Stimulated activated CD8-positive, alpha-beta memory T cell treated with anti-CD3 and anti-CD28 coated beads, Interleukin-7, amount 100 ng/mL, for 24 hours (primary cell): Measurements from ENCODE around the gene AZGP1.
"Not testable (repeated sequence)": the region's sequence is repeated elsewhere in the genome, so short reads cannot be mapped to it uniquely, and the experiment has no call there.

Experiments used
- DNase-seq: peaks from one replicate; pipeline ENCODE4 v3.0.0-alpha.2; 2020; ENCODE audit warnings: low read depth

Gene AZGP1

DNA sequence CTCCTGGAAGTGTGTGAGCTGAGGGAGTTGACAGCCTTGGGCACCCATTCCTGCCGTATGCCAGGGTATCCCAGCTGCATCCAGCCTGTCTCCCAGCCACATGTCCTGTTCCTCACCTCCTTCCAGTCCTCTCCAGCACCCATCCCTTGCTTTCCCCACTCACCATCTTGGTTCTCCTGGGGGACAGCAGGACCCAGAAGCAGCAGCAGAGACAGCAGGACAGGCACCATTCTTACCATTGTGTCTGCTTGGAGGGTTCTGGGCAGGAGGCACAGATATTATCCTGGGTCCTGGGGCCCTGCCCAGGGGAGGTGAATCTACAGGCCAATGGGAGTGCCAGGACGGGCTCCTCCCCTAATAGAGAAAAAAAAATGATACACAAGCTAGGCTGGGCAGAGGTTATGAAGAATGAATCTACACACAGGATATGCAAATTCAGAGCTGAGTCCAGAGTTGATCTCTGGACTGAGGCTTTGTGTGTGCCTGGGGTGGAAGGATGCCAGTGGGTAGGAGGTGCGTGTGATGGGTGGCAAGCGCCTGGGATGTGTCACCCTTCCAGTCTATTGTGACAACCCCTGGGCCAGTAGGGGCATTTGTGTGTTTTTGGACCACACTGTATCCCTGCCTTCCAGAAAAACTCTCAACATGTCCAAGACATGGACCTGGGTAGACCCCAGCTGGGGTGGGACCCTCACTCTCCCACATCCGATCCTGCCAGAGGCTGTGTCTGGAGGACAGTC is at the start of gene AZGP1:
Gene AZGP1, minus strand, starts transcription at position 250 of the 740 bp plus-strand sequence. Its CDS starts 11 bp downstream, at position 239.
- no peak for DNase-seq

DNA sequence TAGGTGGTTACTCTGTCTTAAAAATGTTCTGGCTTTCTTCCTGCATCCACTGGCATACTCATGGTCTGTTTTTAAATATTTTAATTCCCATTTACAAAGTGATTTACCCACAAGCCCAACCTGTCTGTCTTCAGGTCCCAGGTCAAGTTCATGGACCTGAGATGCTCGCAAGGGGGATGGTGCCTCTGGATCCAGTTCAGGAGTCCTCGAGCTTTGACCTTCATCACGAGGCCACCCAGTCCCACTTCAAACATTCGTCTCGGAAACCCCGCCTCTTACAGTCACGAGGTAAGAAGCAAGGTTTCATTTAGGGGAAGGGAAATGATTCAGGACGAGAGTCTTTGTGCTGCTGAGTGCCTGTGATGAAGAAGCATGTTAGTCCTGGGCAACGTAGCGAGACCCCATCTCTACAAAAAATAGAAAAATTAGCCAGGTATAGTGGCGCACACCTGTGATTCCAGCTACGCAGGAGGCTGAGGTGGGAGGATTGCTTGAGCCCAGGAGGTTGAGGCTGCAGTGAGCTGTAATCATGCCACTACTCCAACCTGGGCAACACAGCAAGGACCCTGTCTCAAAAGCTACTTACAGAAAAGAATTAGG is 48.3 kb upstream of the AZGP1 start:
- no peak for DNase-seq

DNA sequence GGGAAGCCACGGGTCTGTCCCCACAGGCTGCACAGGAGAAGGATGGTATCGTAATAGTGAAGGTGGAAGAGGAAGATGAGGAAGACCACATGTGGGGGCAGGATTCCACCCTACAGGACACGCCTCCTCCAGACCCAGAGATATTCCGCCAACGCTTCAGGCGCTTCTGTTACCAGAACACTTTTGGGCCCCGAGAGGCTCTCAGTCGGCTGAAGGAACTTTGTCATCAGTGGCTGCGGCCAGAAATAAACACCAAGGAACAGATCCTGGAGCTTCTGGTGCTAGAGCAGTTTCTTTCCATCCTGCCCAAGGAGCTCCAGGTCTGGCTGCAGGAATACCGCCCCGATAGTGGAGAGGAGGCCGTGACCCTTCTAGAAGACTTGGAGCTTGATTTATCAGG is 47.7 kb upstream of the AZGP1 start:
- no peak for DNase-seq

DNA sequence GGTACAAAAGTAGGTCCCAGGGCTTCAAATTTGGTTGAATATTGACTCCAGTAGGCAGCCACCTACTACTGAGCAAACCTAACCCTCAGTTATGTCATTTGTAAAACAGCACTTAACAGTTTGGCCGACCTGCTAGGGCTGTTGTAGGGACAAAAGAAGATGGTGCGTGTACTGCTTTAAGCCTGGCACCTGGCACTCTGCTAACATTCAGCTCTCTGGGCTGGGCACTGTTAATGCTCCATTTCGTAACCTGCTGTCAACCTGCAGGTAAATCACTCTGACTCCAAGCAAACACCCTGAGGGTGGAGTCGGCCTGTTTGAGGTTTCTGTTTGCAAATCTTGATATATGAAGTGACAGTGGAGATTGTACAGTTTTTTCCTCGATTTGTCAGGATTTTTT is 46.8 kb upstream of the AZGP1 start:
- DNase-seq: no peak

DNA sequence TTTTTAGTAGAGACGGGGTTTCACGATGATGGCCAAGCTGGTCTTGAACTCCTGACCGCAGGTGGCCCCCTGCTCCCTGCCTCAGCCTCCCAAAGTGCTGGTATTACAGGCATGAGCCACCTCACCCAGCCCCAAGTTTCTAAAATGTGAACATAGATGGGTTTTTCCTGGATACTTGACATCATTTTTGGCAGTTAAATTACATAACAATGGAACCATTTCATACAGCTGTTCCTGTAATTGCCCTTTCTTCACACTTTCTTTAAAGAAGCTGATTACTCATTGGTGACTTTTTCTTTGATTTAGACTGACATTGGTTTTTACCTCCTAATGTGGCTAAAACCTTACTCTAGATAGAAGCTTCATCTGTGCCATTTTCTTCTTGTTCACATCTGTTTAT is 45.5 kb upstream of the AZGP1 start:
- DNase-seq: no peak

DNA sequence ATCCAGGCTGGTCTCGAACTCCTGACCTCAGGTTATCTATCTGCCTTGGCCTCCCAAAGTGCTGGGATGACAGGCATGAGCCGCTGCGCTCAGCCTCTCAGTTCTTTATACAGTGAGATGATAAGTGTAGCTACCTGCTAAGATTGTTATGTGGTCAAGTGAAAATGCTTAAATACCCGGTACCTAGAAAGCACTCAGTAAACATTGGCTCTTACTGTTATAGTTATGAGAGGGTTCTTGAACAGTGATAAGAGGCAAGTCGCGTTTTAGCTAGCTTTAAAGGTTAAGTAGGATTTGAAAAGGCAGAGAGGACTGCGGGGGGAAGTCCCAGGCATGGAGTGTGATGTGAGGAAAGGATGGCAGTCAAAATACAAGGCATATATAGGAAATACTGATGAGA is 44.1 kb upstream of the AZGP1 start:
- no peak for DNase-seq

DNA sequence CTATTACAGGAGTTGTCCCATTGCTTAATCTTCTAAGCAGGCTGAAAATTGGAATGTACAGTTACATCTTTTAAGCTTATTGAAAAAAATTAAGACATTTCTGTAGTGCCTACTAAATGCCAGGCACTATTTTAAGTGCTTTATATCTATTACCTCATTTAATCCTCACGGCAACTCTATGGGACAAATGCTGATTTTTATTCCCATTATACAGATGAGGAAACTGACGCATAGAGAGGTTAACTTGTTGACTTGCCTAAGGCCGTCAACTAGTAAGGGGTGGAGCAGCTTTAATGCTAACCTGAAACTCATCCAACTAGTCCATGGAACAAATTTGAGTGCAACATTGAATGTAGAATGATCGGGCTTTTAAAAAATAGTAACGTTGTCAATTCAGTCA is 42.0 kb upstream of the AZGP1 start:
- no peak for DNase-seq

DNA sequence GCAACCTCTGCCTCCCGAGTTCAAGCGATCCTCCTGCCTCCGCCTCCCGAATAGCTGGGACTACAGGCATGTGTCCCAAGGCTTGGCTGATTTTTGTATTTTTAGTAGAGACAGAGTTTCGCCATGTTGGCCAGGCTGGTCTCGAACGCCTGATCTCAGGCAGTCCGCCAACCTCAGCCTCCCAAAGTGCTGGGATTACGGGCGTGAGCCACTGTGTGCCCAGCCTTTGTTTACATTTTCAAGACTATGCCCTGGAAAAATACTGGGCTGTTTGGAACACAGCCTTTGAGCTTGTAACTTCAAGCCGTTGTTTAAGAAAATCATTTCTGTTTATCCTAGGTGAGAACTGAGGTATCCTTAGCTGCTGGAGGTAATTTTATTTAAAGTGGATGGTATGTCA is 41.5 kb upstream of the AZGP1 start:
- no peak for DNase-seq

DNA sequence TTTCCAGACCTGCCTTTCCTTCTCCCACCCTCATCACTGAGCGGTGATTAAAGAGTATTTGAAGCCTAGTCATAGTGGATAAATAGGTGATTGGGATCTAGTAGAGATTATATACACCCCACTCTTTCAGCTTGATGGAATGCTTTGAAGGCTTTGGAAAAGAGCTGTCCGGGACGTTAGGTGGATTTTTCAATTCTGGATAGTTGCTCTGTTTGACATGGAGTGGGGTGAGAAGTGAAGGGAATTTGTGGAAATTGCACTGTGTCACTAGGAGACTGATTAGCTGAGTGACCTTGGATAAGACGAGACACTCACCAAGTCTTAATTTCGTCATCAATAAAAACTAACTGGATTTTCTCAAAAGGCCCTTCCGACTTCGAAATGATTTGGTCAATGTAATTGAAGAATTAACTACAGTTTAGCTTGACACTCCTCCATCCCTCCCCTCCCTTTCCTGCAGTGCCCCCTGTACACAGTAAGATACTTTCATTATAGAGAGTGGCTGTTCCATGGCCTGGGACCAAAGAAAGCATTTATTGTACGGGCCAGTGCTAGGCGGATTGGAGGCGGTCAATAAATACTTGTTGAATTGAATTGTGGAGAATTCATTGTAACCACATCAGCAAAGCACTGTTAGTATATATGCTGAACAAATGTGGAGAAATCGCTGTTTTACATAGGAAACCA is 40.5 kb upstream of the AZGP1 start:
- no peak for DNase-seq

DNA sequence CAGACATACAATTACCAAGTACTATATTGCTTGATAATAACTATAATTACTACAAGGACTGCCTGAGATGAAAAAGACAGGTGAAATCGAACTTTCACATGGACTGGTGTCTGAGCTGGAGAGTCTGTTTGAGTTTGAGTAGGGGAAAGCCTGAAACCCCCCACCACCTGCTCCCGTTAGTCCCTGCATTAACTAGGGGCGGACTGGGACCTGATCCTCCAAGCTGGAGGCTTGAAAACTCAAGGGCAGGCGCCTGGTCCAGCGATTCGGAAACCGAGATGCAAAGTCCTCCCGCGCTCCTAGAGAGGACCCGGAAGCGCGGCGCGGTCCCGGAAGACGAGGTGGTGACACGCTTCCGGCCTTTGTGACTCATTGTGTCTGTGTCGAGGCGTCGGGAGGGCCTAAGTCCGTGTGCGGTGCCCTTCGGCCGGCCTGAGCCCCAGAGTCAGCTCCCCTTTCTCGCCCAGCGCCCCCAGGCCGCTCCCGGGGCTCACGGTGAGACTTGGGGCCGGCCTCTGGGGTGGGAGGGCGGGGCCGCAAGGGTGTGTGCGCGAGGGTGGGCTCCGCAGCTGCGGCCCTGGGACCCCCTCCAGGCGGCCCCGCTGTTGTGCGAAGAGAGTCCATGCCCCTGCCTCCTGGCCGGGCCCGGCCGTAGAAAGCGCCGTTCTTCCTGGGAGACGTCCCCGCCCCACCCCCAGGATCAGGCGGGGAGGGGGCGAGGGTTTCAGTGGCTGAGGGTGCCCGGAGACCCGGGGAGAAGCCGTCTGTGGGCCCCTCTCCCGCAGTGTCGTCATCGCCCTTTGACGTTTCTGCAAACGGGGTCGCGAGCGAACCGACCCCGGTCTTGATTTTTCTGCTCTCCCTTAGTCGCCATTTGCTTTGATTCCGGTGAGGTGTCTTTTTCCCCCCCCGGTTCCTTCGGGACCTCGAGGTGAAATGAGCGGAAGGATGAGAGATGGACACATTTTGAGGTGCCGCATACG is 39.7 kb upstream of the AZGP1 start, which contains the start of gene ZKSCAN1:
Gene ZKSCAN1, plus strand, starts transcription at position 365 of the 983 bp plus-strand sequence. CDS start 7,911 bp downstream, outside the sequence.
- DNase-seq: peak; percentile 57

DNA sequence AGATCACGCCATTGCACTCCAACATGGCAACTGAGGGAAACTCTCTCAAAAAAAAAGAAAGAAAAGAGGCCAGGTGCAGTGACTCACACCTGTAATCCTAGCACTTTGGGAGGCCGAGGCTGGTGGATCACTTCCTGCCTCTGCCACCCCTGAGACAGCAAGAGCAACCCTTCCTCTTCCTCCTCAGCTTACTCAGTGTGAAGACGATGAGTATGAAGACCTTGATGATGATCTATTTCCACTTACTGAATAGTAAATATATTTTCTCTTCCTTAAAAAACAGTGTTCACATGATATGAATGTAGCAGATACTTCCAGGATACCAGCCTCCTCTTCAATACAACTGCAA is 37.5 kb upstream of the AZGP1 start:
- DNase-seq: no peak

DNA sequence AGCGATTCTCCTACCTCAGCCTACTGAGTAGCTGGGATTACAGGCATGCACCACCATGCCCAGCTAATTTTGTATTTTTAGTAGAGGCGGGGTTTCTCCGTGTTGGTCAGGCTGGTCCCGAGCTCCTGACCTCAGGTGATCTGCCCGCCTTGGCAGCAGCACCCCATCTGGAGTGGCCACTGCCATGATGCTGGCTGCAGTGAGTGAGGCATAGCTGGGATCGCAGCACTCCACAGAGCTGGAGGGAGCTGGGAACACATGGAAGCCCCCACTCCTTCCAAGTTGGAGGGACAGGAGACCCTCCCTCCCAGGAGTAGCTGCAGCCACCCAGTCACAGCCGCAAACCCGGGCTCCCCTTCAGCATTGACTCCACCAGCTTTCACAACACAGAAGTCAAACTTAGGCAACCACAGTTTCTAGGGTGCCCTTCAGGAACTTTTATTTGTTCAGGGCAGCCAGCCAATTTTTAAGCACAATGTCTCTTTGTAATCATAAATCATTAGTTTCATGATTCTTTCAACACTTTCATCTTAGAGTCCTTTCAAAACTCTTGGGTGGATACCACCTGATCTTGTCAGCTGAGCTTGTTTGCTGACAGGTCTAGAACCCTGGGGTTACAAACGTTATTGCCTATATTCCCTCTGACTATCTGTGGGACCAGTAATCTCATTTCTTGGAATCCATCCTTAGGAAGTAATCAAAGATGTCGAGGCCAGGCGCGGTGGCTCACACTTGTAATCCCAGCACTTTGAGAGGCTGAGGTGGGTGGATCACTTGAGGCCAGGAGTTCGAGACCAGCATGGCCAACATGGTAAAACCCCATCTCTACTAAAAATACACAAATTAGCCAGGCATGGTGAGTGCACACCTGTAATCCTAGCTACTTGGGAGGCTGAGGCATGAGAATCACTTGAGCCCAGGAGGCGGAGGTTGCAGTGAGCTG is 36.8 kb upstream of the AZGP1 start:
- DNase-seq: not testable (repeated sequence)

DNA sequence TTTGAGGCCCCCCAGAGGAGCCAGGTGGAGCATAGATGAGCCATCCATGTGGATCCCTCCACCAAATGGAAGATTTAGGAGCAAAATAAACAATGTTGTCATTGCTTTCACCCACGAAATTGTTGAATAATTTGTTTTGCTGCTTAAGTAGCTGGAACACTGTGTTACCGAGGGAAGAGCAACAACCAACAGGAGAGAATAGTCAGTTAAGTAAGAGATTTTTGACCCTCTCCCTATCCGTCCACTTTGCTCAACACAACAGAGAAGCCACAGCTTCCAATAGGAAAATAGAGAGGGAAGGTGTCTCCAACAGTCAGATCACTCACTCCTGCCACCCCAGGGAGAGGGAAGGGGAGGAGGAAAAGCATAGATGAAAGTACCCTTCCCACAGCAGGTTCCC is 35.7 kb upstream of the AZGP1 start:
- DNase-seq: no peak

DNA sequence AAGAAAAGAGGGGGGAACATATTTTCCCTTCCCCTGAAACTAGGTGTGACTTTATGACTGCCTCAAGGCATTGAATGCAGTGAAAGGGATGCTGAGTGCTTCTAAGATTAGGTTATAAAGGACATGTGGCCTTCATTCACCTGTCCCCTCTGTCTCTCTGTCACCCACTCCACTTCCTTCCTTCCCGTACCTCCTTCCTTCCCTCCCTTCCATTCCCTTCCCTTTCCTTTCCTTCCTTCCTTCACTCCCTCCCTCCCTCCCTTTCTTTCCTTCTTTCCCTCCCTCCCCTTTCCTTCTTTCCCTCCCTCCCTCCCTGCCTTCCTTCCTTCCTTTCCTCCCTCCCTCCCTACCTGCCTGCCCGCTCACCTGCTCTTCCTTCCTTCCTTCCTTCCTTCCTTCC is 35.1 kb upstream of the AZGP1 start:
- DNase-seq: no peak

DNA sequence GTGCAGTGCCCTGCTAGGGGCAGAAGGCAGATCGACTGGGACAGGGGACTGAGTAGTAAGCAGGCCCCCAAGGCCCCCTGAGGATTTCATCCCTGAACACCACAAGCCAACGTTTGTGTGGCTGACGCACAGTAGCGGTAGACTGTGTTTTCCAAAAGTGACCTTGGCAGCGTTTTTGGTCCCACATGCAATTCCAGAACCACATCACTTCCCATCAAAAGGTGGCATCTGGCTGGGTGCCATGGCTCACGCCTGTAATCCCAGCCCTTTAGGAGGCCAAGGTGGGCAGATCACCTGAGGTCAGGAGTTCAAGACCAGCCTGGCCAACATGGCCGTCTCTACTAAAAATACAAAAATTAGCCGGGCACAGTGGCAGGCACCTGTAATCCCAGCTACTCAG is 34.1 kb upstream of the AZGP1 start:
- DNase-seq: not testable (repeated sequence)

DNA sequence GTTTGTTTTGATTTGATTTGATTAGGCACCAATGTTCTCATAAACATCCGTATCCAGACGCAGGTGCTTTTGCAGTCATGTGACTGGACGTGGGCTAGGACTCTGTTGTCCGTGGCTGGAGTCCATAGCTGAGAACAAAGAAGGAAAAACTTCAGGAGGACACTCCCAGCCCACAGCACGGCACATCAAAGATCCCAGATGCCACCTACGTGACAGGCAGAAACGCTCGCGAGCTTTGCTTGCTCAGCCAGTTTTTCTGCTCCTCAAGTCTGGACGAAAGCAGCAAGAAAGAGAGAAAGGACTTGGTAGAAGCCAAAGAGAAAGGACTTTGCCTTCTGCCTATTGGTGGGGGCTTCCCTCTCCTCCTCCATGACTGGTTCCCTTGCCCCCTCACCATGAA is 32.7 kb upstream of the AZGP1 start:
- no peak for DNase-seq

DNA sequence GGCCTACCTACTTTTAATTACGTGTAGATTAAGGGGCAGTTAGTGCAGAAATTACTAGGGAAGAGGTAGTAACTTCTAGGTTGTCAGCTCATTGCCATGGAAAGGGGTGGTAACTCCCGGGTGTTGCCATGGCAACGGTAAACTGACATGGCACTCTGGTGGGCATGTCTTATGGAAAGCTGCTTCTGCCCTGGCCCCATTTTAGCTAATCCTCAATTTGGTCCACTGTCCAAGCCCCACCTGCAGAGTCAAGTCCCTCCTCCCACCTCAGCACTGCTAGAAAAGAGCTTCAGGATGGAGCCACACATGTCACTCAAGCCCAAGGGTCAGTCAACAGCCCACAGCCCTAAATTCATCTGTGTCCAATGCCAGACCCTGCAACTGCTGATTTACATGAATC is 32.1 kb upstream of the AZGP1 start:
- DNase-seq: no peak

DNA sequence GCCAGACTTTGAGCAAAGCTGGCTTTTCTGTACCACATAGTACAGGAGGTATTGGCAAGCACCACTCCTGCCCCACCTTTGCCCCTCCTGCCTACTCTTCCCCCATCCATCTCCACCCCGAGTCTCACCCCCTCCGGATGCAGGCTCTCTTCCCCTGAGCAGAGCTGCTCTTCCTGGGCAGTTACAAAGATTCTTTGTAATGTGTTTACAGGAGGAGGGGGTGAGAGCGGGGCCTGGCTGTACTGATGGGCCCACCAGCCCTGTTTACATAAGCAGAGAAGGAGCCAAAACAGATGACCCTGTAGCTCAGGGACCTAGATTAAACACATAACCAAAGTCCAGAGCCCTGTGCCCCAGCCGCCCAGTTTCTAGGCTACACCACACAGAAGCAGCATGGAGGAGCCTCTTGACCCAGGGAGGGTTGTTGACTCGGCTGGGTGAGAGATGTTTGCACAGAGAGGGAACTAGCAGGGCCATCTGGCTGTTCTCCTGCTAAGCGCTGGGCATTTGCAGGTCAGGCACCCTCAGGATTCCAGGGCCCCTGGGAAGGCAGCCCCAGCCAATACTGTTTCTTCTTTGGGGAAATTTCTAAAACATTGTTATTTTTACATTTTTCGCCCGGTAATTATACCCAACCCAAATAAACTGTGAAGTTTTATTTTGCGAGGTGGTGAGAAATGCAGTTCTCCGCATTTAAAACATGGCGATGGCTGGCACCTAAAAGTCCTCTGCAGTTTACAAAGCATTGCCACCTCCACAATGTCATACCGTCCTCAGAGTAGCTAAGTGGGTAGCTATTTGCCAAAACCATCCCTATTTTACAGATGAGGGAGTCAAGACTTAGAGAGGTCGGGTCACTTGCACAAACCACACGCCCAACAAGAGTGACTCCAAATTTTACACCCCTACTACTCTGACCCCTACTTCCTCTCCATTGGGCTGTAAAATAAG is 28.2 kb upstream of the AZGP1 start:
- no peak for DNase-seq

DNA sequence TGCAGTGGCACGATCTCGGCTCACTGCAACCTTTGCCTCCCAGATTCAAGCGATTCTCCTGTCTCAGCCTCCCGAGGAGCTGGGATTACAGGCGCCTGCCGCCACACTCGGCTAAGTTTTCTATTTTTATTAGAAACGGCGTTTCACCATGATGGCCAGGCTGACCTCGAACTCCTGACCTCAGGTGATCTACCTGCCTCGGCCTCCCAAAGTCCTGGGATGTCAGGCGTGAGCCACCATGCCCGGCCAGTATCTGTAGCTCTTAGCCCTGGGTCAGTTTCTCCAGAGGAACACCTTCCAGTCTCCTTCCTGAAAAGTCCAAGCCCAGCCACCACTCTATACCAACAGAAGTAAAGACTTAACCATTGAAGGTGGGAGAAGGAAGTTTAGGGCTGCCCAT is 24.4 kb upstream of the AZGP1 start:
- no peak for DNase-seq
